ENCODE results near the gene GATA2.

The GATA2 gene

DNA sequence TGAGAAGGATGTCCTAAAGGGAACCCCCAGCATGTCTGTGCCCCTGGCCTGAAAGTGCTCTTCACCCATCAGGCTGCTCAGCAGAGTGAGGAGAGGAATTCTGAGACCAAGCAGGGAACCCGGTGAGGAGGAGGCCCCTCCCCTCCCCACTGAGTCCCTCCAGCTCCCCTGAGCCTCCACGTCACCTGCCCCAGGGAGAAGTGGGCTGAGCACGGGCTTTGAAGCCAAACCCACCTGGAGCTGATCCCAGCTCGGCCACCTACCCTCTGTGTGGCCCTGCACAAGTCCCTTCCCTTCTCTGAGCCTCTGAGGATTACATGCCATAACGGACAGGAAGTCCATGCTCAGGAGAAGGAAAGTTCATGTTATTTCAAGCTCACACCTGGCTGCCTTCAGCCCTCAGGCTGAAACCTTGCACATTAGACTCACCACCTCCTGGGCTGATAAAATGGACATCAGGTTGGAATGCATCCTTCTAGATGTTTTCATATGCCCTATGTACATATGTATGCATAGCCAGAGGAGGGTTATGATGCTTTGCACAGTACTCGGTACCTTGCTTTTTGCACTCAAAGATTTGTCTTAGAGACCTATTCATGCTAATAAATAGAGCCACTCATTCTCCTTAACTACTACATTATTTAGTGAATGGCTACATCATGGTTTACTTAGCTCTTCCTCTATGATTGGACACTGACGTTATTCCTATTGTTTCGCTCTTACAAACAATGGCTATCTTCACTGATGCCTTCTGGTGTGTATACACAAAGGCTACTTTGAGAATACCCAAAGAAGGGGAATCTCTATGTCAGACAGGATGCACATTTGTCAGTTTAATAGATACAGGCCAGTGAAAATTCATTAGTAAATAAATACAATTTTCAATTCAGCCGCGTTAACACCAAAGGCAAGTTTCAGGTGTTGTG is 31.6 kb upstream of the GATA2 start:
- no peak for DNase-seq (ENCODE audit: low read depth)

GRCh38 chr3:128523591-128523990 is 30.6 kb upstream of the GATA2 start:
- no peak overlapping the region for H3K4me3 ChIP-seq (ENCODE audit: control insufficient read depth, low read depth, low read length)
- TF ChIP-seq, protein P1, sequence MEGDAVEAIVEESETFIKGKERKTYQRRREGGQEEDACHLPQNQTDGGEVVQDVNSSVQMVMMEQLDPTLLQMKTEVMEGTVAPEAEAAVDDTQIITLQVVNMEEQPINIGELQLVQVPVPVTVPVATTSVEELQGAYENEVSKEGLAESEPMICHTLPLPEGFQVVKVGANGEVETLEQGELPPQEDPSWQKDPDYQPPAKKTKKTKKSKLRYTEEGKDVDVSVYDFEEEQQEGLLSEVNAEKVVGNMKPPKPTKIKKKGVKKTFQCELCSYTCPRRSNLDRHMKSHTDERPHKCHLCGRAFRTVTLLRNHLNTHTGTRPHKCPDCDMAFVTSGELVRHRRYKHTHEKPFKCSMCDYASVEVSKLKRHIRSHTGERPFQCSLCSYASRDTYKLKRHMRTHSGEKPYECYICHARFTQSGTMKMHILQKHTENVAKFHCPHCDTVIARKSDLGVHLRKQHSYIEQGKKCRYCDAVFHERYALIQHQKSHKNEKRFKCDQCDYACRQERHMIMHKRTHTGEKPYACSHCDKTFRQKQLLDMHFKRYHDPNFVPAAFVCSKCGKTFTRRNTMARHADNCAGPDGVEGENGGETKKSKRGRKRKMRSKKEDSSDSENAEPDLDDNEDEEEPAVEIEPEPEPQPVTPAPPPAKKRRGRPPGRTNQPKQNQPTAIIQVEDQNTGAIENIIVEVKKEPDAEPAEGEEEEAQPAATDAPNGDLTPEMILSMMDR (conservative IDR thresholded peaks at IDR 0.05; ENCODE audit: control insufficient read depth, insufficient read depth, low read depth, low read length), result no peak
- DNase-seq (ENCODE audit: low read depth), result no peak

More for the DNA sequence above, 31.6 kb upstream of the GATA2 start:
- H3K4me3 ChIP-seq (ENCODE audit: control insufficient read depth, low read depth, low read length), result no peak overlapping the region
- TF ChIP-seq, protein P1 (conservative IDR thresholded peaks at IDR 0.05; ENCODE audit: control insufficient read depth, insufficient read depth, low read depth, low read length), result no peak

- no peak overlapping the region for H3K4me3 ChIP-seq (ENCODE audit: control insufficient read depth, low read depth, low read length)
- DNase-seq (ENCODE audit: low read depth), result no peak
- TF ChIP-seq, protein P1 (conservative IDR thresholded peaks at IDR 0.05; ENCODE audit: control insufficient read depth, insufficient read depth, low read depth, low read length), result no peak
These were observed 28.7 kb upstream of the GATA2 start for GRCh38 chr3:128521715-128522114.

DNA sequence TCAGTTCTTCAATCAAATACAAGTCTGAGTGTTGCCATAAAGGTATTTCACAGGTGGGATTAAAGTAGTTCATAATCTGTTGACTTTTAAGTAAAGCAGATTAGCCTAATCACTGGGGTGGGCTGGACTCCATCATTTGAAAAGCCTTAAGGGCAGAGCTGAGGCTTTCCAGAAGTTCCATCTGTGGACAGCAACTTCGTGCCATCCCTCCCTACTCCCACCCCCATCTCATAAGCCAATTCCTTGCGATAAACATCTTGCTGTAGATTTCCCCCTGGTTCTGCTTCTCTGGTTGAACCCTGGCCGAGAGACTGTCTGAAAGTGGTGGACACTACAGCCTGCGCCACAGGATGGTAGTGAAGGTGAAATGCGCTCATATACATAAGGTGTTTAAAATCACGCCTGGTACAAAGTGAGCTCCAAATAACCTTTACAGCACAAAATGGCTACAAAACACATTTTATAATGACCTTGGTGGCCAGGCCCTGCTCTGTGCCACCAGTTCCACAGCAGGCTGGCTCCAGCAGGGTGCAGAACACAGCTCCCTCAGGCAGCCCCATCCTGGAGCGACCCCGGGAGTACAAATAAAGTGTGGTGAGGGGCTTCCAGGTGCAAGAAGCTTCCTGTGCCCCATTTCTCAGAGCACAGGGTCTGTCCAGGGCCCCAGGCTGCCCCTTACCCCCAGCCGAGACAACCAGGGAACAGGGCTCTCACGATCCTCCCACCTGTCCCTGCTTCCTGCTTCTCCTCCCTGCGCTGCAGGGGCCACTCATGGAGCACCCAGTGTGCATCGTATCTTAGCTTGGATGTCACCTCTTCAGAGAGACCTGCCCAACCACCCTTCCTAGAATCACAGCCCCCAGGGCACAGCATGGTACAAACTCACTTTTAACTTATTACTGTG is 25.8 kb upstream of the GATA2 start:
- no peak for DNase-seq (ENCODE audit: low read depth)
- no peak overlapping the region for H3K4me3 ChIP-seq (ENCODE audit: control insufficient read depth, low read depth, low read length)
- TF ChIP-seq, protein P1 (conservative IDR thresholded peaks at IDR 0.05; ENCODE audit: control insufficient read depth, insufficient read depth, low read depth, low read length), result no peak

- H3K4me3 ChIP-seq (ENCODE audit: control insufficient read depth, low read depth, low read length), result no peak overlapping the region
- no peak for DNase-seq (ENCODE audit: low read depth)
- TF ChIP-seq, protein P1 (conservative IDR thresholded peaks at IDR 0.05; ENCODE audit: control insufficient read depth, insufficient read depth, low read depth, low read length), result no peak
These were observed 24.6 kb upstream of the GATA2 start for GRCh38 chr3:128517648-128518047.

DNA sequence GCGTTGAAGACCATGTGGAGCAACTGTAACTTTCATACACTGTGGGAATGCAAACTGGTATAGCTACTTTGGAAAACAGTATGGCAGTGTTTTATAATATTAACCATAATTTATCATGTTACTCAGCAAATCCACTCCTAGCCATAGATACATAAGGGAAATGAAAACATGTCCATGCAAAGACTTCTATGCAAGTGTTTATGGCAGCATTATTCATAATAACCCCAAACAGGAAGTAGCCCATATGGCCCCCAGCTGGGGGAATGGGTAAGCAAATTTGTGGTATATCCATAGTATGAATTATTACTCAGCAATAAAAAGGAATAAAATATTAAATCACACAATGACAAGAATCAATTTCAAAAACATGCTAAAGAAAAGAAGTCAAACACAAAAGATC is 23.0 kb upstream of the GATA2 start:
- no peak for DNase-seq (ENCODE audit: low read depth)
- no peak overlapping the region for H3K4me3 ChIP-seq (ENCODE audit: control insufficient read depth, low read depth, low read length)
- TF ChIP-seq, protein P1 (conservative IDR thresholded peaks at IDR 0.05; ENCODE audit: control insufficient read depth, insufficient read depth, low read depth, low read length), result no peak

Measured in fibroblast of mammary gland (primary cell).